Psoas muscle (tissue), 8 donors: ENCODE measurements around the gene CA12. TPM values are rescaled to one million over a fixed set of nuclear protein-coding genes. Genes with fewer than 3 reads are reported as not detected.

ENCODE experiments used
- ATAC-seq, 4 donors: fragments of 200-7000 bp; cut with Tn5 transposase; one replicate each; pipeline ENCODE4 v1.9.1; 2020; ENCODE audit warnings: moderate library complexity in 3 of 4, mild to moderate bottlenecking in 2 of 4
- DNase-seq, 2 donors: peaks; one replicate each; pipeline ENCODE4 v3.0.0-alpha.2; 2020
- H3K27ac ChIP-seq: fragments of 200-600 bp; one replicate; pipeline ENCODE4 v1.8.0; 2022
- H3K27me3 ChIP-seq, 3 donors: fragments of 200-600 bp in 1 of 3; one replicate each; pipeline versions ENCODE4 v1.6.1 to v1.8.0; 2013 to 2022; ENCODE audit warnings: low read length in 2 of 3, mild to moderate bottlenecking in 2 of 3, moderate library complexity in 1 of 3; ENCODE audit not compliant: insufficient read depth in 3 of 3
- H3K36me3 ChIP-seq, 2 donors: fragments of 200-600 bp in 1 of 2; one replicate each; pipeline versions ENCODE4 v1.6.1 to v1.8.0; 2013 to 2022; ENCODE audit warnings: low read depth in 1 of 2, mild to moderate bottlenecking in 1 of 2, moderate library complexity in 1 of 2; ENCODE audit not compliant: insufficient read depth in 1 of 2
- H3K4me1 ChIP-seq: fragments of 200-600 bp; one replicate; pipeline ENCODE4 v1.8.0; 2022
- H3K4me3 ChIP-seq: fragments of 200-600 bp; one replicate; pipeline ENCODE4 v1.8.0; 2022; ENCODE audit warnings: mild to moderate bottlenecking
- H3K9me3 ChIP-seq: fragments of 200-600 bp; one replicate; pipeline ENCODE4 v1.8.0; 2022
- WGBS, 3 donors: extraction: QIAGEN DNeasy Blood & Tissue Kit; methylation state at CpG; one replicate each; pipeline versions ENCODE4 v1.1.6 to v1.1.7; 2013; 5-methylcytosine and 5-hydroxymethylcytosine counted together
- intact Hi-C, 2 donors: fragments of 100-400 bp; cut with DNase I; formaldehyde crosslinking; loops; one replicate each; pipeline versions ENCODE4 v1.11.0 to v1.14.2; 2022
- polyA plus RNA-seq, 3 donors: library from polyadenylated mRNA; stranded (reverse); fragments of 200-250 nt; gene quantifications; one replicate each; pipeline ENCODE4 v1.2.3, GENCODE V29; 2013
- total RNA-seq, 4 donors: library from RNA; stranded (reverse); fragmentation: NEBNext Ultra II Directional in 2 of 4; extraction: Animal tissue kit (Norgen Biotek cat#: 25700) in 2 of 4; gene quantifications; one replicate each; pipeline versions ENCODE4 v1.2.1 to v1.2.4, GENCODE V29; 2021 to 2023
- TF ChIP-seq, protein P1 (sequence below): fragments of 200-600 bp; IDR thresholded peaks from one replicate; pipeline ENCODE4 v1.8.0; 2022; ENCODE audit warnings: antibody characterized with exemption
- donor health status: healthy with polysubstance abuse.
- donor health status: DM: no; HTN: no; CAD: no; lungs with moderate emphysema.
- donor health status: Bipolar disorder and iron deficiency.
- donor health status: healthy.
- donor health status: DM: yes; HTN: yes; CAD: no.
- donor health status: DM: no; HTN: no; CAD: no.
- donor health status: DM: no; HTN: no; CAD: no.
- donor health status: DM: yes; HTN: yes; CAD: no.

CA12 gene
- total and polyA plus RNA-seq, 7 donors = 0.01 to 0.25 (median 0.16) TPM

DNA sequence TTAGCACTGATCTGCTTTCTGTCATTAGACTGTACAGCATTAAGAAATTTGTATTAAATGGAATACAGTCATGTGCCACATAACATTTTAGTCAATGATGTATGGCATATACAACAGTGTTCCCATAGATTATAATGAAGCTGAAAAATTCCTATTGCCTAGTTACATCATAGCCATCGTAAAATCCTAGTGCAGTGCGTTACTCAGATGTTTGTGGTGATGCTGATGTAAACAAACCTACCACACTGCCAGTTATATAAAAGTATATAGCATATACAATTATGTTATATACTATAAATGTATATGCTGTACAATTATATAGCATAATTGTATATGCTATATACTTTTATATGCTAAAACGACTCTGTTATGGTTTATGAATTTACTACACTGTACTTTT is 62.6 kb downstream of the CA12 start:
- H3K27ac ChIP-seq = no peak overlapping the region
- no peaks in the 10 kb centered on the region for H3K9me3 ChIP-seq
- DNase-seq (no peak), ATAC-seq (no peak)
- no peak overlapping the region for H3K4me3 ChIP-seq
- TF ChIP-seq, protein P1, sequence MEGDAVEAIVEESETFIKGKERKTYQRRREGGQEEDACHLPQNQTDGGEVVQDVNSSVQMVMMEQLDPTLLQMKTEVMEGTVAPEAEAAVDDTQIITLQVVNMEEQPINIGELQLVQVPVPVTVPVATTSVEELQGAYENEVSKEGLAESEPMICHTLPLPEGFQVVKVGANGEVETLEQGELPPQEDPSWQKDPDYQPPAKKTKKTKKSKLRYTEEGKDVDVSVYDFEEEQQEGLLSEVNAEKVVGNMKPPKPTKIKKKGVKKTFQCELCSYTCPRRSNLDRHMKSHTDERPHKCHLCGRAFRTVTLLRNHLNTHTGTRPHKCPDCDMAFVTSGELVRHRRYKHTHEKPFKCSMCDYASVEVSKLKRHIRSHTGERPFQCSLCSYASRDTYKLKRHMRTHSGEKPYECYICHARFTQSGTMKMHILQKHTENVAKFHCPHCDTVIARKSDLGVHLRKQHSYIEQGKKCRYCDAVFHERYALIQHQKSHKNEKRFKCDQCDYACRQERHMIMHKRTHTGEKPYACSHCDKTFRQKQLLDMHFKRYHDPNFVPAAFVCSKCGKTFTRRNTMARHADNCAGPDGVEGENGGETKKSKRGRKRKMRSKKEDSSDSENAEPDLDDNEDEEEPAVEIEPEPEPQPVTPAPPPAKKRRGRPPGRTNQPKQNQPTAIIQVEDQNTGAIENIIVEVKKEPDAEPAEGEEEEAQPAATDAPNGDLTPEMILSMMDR = no peak
- no peaks in the 10 kb centered on the region for H3K4me1 ChIP-seq
- H3K36me3 ChIP-seq = no peaks in the 10 kb centered on the region
- intact Hi-C loops = no loop called here
- 94 to 96% (median 95%) methylated on average over 3 of the region's 3 CpGs for WGBS, 3 donors
- no peaks in the 10 kb centered on the region for H3K27me3 ChIP-seq

DNA sequence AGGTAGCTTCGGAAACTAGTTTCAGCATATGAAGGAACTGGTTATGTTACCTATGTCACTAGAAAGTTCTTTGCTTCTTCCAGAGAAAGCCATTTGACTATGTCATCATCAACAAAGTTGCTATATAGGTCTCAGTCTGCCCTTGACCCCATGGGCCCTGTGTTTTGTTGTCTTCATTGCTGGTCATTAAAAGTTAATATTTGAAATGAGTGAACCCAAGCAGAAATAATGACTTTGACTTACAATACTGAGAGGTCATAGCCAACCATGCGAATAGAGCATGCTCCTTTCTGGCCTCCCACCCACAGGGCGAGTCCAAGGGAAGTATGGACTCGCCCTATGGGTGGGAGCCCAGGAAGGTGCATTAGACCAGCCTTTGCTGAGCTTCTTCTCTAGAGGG is 63.3 kb downstream of the CA12 start:
- Histone ChIP-seq H3K4me1 (no peaks in the 10 kb centered on the region), H3K4me3 (no peak overlapping the region), H3K27ac (no peak overlapping the region), H3K36me3 (no peaks in the 10 kb centered on the region), H3K27me3 (no peaks in the 10 kb centered on the region), H3K9me3 (no peaks in the 10 kb centered on the region)
- intact Hi-C loops = no loop called here
- ATAC-seq (no peak), DNase-seq (no peak)
- 95 to 97% (median 96%) methylated on average over 4 of the region's 4 CpGs for WGBS, 3 donors
- TF ChIP-seq, protein P1 = no peak

DNA sequence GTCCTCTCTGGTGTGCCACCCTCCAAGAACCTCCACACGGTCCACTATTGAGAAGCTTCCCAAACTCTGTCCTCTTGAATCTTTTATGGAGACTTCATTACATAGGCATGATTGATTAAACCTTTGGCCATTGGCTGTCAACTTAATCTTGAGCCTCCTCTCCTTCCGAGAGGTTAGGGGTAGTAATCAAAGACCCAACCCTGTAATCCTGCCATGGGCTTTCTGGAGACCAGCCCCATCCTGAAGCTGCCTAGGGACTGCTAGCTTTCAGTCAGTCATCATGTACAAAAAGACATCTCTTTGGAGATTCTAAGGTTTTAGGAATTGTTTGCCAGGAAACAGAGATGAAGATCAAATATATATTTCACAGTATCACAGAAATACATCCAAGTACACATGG is 67.2 kb downstream of the CA12 start:
- ATAC-seq (no peak), DNase-seq (no peak)
- Histone ChIP-seq H3K4me1 (no peaks in the 10 kb centered on the region), H3K27me3 (no peaks in the 10 kb centered on the region), H3K27ac (no peak overlapping the region), H3K9me3 (no peaks in the 10 kb centered on the region), H3K4me3 (no peak overlapping the region), H3K36me3 (no peaks in the 10 kb centered on the region)
- intact Hi-C loops = no loop called here
- 43 to 63% (median 57%) methylated on average over 2 of the region's 2 CpGs for WGBS, 3 donors
- TF ChIP-seq, protein P1 = no peak

DNA sequence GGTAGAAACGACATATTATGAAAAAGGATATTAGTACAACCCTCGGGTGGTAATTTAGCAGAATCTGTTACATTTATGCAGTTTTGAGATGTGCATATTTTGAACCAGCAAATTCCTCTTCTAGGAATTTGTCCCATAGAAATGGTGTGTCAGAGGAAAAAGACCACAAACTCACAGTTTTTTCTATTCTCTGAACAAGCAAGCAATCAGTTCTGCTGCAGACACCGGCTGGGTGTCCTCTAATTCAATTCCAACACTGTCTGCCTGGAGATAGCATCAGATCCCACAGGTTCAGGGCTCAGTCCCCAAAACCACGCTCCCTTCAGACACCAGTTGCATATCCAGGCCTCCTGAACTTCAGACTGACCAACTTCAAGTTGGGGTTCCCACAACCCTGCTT is 67.8 kb downstream of the CA12 start:
- Histone ChIP-seq H3K9me3 (no peaks in the 10 kb centered on the region), H3K27me3 (no peaks in the 10 kb centered on the region), H3K4me3 (no peak overlapping the region), H3K4me1 (no peaks in the 10 kb centered on the region), H3K36me3 (no peaks in the 10 kb centered on the region), H3K27ac (no peak overlapping the region)
- ATAC-seq (no peak), DNase-seq (no peak)
- TF ChIP-seq, protein P1 = no peak
- WGBS, 3 donors = 76 to 83% (median 80%) methylated on average over 4 of the region's 4 CpGs
- intact Hi-C loops = no loop called here

DNA sequence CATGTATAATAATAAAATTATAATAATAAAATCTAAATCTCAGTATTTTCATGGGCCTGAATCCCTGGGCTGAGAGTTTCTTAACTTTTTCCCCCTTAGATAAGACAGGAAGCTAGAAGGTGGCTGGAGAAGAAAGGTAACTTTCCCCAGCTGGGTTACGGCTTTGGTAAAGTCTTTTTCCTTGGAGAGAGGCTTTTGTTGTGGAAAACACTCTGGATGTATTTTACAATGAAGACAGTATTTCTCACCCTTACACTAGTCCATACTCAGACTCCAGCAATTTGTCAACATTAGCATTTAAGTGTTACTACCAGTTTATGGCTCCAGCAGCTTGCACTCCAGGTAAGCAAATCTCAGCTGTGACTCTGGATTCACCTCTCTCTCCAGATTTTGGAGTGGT is 69.4 kb downstream of the CA12 start:
- TF ChIP-seq, protein P1 = no peak
- no peak for DNase-seq
- no peak for ATAC-seq
- H3K4me3 ChIP-seq = no peak overlapping the region
- 95 to 100% (median 100%) methylated on average over 1 of the region's 1 CpG for WGBS, 3 donors
- no peaks in the 10 kb centered on the region for H3K36me3 ChIP-seq
- intact Hi-C loops = no loop called here
- H3K9me3 ChIP-seq = no peaks in the 10 kb centered on the region
- H3K27ac ChIP-seq = no peak overlapping the region
- no peaks in the 10 kb centered on the region for H3K4me1 ChIP-seq
- no peaks in the 10 kb centered on the region for H3K27me3 ChIP-seq
